ENCODE results near the gene MBNL2.
"Not testable (repeated sequence)": the region's sequence is repeated elsewhere in the genome, so short reads cannot be mapped to it uniquely, and the experiment has no call there.

MBNL2 gene

DNA sequence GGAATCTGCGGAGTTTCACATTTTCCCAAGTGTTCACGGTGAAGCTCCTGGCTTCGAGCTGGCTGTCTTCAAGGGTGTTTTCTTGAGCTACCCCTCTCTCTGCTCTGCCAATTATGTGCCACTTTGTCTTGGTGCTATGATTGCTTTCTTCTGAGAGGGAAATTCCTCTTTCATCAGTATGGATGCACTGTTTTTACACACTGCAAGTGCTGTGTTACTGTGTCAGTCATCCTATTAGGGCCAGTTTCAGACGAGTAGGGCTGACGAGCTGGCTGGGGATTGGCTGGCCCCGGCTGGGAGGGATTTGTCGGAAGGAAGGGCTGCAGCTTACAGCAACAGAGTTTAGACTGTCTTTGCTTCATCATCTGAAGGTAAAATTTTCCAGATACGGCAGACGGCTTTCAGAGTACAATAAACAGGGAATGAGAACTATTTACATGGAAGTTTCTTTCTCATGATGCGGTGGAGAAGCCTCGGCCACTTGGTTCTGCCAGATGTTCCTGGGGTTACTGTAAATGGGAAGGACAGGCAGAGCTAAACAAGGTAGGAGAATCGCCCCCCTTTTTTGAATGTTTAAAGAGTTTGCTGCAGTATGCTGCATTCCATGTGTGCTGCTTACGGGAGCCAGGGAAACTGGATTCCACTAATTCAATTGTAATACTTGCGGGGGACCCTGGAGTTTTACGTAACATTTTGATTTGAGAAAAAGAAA lies at the start of gene MBNL2:
Gene MBNL2, plus strand, starts transcription at position 345 of the 712 bp plus-strand sequence. CDS start 53,903 bp downstream, outside the sequence.
- peak; percentile 97 for DNase-seq

DNA sequence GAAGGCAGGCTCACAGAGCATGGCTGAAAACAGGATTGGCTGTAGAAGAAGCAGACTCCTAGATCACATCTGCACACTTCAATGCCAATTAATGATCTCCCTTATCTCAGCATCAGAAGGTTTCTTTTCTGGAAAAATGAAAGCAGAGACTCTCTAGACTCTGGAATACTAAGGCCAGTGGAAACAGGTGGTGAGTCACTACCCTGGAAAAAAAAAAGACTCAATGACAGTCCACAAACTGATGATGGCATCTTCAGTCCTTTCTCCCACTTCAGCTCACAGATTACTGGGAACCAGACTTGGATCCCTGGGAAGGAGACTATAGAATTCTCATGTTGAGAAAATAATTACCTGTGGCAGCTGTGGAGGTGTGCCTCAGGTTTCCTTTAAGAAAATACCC lies 47.5 kb upstream of the MBNL2 start:
- DNase-seq = peak; percentile 8

- no peak for DNase-seq
These were observed 47.1 kb upstream of the MBNL2 start for GRCh38 chr13:97175041-97175440.

DNA sequence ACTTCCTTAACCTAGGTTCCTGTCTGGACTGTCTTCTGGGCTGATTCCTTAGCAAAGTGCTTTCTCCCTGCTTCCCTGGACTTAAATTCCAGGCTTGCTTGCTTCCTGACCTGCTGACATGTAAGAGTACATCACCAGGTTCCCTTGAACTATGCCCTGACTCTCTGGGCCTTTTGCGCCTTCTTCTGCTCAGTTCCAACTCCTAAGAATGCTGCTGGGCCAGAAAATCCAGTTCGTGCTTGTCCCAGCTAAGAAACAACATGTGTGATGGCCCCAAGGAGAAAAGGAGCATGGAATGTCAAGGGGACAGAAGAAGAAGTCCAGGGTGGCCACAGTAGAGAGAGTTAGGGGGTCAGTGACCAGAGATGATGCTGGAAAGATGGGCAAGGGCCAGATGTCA lies 42.6 kb upstream of the MBNL2 start:
- DNase-seq = no peak

DNA sequence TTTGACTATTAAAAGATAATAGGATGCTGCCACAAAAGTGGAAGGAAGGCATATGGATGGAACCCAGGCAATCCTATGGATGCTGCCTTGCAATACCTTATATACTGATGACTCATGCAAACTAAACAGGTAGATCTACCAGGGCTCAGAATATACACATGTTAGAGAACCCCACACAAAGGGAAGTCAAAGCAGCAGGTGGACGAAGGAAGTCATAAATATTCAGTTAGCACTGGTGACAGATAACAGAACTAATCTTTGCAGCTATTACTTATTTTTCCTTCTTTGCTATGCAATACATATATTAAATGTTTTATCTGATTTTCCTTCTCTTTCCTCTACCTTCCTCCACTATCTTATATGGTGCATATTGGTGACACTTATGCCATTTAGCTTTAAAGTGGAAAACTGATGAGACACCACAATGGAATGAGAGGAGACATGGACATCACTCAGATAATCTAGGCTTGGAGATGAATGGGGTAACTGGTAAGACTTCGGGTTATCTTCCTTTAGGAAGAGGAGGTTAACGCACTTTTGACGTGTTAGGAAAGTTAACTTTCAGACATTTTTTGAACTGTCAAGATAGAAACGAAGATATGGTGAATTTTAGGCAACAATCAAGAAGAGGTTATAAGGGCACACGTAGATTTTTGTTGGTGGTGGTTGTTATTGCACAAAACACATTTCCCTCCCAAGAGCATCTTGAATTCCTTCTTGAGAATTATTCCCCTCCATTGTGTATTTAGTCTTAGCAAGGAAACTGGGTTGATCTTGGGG lies 39.8 kb upstream of the MBNL2 start:
- no peak for DNase-seq

DNA sequence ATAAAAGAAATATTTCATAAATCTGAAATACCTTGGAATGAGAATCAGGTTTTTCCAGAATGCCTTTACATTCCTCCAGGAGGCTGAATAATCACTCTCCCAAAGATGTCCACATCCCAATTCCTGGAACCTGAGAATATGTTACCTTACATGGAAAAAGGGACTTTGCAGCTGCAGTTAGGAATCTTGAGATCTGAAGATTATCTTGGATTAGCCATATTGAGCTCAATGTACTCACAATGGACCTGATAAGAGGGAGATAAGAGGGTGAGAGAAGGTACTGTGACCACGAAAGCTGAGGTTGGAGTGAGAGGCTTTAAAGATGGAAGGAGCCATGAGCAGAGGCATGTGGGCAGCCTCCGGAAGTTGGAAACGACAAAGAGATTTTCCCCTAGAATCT lies 36.8 kb upstream of the MBNL2 start:
- DNase-seq = no peak

GRCh38 chr13:97185751-97186150 lies 36.4 kb upstream of the MBNL2 start:
- no peak for DNase-seq

- no peak for DNase-seq
These were observed 33.9 kb upstream of the MBNL2 start for GRCh38 chr13:97188207-97188606.

DNA sequence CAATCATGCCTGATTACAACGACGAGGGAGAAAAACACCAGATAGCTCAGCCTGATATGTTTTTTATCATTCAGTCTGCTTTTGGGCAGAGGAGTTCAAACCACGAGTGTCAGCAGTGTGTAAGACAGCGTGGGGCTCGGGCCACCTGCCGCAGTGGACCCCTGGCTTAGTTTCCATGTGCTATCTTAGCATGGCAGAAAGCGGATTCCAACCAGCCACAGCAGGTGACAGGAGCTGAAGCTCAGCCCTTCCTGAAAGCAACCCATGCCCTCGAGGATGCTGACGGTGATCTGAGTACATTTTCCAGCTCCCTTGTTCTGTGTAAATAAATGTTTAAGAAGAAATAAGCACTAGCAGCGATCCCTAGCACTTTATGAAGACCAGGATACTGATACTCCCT lies 32.2 kb upstream of the MBNL2 start:
- DNase-seq = peak; percentile 88

DNA sequence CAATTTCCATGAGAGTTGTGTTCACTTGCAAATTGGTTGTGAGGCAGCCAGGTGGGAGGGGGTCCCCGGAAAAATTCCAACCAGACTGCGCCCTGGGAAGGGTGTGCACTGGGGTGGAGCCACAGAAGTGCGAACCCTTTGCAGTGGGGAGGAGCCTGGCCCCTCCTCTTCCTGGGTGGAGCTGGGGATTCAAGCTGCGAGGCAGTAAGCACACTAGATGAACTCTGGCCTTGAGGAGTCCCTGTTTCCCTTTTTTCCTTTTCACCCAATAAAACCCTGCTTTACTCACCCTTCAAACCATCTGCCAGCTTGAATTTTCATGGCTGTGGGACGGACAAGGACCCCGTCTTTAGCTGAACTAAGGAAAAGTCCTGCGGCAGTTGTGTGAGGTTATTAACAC lies 31.0 kb upstream of the MBNL2 start:
- DNase-seq = peak; percentile 62

- DNase-seq = peak; percentile 85
These were observed 30.5 kb upstream of the MBNL2 start for GRCh38 chr13:97191615-97192014.

DNA sequence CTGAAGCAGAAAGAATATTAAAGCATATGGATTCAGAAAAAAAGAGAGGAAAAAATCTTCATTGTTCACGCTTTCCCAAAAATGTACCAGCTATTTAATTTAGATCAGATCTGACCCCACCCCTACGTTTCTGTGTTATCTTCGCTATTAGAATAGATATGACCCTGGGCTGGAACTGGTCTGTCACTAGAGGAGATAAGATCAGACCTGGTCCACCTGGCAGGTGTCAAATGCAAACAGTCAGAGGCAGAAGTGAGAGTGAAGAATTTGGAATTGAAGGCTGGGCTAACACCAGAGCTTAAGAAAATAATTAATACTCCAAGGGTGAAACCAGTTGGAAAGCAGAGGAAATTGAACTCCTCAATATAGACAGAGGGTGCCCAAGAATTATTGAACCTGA lies 30.0 kb upstream of the MBNL2 start:
- DNase-seq = peak; percentile 22

DNA sequence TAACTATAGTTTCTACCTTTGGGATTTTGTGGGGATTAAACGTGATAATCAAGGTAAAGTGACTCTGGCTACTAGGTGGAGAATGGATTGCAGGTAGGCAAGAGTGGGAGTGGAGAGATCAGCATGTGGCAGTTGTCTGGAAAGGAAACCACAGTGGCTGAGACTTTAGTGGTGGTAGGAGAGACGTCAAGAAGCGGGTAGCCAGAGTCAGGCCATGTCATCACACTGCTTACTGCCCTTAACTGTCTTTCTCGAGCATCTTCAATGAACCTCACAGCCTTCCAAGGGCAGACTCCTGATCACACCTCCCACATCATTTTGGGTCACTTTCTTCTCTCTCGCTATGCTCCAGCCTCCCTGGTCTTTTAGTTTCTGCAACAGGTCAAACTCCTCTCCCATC lies 28.6 kb upstream of the MBNL2 start:
- DNase-seq = no peak

GRCh38 chr13:97194479-97194878 lies 27.7 kb upstream of the MBNL2 start:
- no peak for DNase-seq

DNA sequence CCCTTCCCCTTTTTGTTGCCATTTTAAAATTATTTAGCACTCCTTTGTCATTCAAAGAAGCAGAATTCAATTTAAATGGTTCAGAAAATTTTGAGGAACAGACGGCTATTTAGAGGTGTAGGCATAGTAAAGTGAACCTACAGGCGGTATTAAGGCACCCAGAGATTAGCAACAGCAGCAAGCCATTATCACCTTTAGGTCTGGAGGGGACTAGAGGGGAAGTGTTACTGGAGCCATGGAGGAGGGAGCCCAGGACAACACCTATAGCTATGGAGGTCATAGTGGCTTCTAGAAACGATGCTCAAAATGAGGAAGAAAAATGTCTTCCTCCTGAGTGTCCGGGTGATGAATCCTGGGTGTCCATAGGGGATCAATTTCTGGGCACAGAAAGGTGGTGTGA lies 25.8 kb upstream of the MBNL2 start:
- no peak for DNase-seq

DNA sequence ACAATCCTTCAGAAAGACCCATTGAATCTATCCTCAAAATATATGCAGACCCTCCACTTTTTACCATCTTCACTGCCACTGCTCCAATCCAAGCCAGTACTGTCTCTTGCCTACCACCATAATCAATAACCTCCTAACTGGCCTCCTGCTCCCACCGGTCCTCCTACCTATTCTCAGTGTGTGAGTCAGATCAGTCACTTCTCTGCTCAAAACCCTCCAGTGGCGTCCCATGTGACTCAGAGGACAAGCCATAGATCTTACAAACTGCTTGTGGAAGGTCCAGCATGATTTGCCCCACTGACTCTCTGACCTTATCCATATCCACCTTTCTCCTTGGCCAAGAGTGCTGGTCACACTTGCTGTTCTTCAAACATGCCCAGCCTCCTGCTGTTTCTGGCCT lies 23.4 kb upstream of the MBNL2 start:
- no peak for DNase-seq

GRCh38 chr13:97199451-97199850 lies 22.7 kb upstream of the MBNL2 start:
- no peak for DNase-seq

DNA sequence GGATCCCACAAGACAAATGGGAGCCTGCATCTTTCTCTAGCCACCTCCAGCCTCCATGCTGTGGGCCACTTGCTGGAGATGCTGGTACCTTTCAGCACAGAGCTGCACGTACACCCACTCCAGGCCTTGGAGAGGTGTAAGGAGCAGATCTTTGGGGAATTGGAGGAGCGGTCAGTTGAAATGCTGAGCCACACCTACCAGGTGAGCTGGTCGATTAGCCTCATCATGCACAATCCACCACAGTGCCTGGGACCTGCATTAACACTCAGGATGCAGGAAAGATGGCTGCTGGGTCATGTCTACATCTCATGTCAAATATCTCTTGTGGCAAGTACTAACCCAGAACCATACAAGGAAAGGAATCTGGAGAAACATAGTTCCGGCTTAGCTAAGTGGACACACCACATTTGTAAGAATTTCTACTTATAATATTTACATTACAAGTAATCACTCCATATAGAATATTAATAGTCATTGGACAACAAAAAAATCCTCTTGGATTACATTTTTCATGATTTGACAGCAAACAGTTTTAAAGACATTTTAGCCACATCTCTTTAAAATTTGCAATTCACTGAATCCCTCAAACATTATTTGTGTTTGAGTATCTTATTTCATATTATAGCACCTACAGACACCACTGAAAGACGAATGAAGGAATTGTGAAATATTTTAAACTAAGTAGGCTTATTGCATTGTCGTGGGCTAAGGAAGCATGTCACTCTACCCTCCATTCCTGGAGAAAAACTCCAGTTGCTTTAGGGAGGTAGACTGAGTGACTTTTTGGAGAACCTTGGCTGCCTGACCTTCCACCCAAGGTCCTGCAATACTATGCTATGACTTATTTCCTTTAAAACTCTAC lies 21.8 kb upstream of the MBNL2 start:
- DNase-seq = no peak

DNA sequence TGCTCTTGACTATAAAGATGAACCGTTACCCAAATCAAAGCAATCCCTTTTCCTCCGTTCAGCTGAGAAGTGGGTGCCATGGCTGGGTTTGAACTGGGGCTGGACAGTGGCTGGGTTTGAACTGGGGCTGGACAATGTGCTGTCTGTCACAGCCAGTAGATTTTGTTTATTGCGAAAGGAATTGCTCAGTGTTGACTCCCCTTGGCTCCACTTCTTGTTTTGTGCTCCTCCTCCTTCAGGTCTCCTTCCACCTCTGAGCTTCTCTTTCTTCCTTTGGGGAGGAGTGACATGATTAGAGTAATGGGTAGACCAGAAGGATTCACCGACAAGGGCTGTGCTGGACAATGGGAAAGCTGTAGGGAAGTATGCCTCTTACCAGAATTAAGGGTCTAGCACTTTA lies 19.4 kb upstream of the MBNL2 start:
- no peak for DNase-seq

GRCh38 chr13:97205465-97205864 lies 16.7 kb upstream of the MBNL2 start:
- peak; percentile 28 for DNase-seq

GRCh38 chr13:97205982-97206381 lies 16.2 kb upstream of the MBNL2 start:
- no peak for DNase-seq

DNA sequence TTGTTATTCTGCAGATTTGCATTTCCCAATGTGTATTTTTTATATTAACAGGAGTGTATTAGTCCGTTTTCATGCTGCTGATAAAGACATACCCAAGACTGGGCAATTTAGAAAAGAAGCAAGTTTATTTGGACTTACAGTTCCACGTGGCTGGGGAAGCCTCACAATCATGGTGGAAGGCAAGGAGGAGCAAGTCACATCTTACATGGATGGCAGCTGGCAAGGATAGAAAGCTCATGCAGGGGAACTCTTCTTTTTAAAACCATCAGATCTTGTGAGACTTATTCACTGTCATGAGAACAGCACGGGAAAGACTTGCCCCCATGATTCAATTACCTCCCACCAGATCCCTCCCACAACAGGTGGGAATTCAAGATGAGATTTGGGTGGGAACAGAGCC lies 14.9 kb upstream of the MBNL2 start:
- not testable (repeated sequence) for DNase-seq

DNA sequence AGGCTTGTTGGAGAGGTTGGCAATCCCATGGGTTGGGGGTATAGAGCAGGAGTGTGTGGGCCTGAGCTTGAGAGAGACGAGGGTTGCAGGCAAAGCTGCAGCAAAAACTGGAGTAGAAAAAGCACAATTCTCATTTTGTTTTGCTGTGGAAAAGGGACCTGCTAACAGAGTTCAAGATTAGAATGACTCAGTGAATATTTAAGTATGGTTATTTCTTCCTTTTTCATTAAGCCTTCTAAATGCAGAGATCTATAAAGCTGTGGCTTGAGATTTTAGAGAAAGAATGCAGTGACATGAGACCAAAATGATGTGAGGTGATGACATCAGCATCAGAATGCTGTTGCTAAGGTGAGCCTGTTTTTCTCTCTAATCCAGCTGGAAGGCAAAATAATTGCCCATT lies 10.8 kb upstream of the MBNL2 start:
- DNase-seq = no peak

DNA sequence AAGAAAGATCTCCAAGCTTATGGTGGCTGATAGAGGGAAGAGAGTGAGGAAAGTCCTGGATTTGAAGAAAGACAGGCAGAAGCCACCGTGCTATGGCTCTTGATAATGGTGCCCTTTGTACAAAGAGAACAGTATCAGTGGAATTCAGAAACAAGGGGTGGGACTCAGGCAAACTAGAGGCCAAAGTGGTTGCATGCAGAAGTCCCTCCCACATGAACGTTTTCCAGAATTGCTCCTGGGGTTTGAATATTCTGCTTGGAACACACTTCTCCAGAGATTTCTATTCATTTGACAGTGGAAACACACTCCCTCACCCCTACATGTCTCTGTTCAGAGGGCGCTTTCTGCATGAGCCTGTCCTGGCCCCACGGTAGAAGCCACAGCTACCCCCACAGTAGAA lies 10.1 kb upstream of the MBNL2 start:
- DNase-seq = no peak

Data from NCI-H2171 treated with DMSO at 0.1 percent for 48 hours (cell line).